ENCODE data around the gene CUL1.

Gene CUL1

DNA sequence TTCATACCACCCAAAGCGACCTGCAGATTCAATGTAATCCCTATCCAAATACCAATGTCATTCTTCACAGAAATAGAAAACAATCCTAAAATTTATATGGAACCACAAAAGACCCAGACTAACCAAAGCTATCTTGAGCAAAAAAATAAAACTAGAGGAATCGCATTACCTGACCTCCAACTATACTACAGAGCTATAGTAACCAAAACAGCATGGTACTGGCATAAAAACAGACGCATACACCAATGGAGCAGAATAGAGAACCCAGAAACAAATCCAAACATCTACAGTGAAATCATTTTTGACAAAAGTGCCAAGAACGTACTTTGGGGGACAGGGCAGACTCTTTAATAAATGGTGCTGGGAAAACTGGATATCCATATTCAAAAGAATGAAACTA is 16.9 kb upstream of the CUL1 start:
- TF ChIP-seq, protein P1, sequence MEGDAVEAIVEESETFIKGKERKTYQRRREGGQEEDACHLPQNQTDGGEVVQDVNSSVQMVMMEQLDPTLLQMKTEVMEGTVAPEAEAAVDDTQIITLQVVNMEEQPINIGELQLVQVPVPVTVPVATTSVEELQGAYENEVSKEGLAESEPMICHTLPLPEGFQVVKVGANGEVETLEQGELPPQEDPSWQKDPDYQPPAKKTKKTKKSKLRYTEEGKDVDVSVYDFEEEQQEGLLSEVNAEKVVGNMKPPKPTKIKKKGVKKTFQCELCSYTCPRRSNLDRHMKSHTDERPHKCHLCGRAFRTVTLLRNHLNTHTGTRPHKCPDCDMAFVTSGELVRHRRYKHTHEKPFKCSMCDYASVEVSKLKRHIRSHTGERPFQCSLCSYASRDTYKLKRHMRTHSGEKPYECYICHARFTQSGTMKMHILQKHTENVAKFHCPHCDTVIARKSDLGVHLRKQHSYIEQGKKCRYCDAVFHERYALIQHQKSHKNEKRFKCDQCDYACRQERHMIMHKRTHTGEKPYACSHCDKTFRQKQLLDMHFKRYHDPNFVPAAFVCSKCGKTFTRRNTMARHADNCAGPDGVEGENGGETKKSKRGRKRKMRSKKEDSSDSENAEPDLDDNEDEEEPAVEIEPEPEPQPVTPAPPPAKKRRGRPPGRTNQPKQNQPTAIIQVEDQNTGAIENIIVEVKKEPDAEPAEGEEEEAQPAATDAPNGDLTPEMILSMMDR (IDR thresholded peaks at IDR 0.05; ENCODE audit: borderline replicate concordance, insufficient read depth, low read depth, low read length), result no peak
- no peak overlapping the region for H3K4me3 ChIP-seq (ENCODE audit: low read depth, low read length)

DNA sequence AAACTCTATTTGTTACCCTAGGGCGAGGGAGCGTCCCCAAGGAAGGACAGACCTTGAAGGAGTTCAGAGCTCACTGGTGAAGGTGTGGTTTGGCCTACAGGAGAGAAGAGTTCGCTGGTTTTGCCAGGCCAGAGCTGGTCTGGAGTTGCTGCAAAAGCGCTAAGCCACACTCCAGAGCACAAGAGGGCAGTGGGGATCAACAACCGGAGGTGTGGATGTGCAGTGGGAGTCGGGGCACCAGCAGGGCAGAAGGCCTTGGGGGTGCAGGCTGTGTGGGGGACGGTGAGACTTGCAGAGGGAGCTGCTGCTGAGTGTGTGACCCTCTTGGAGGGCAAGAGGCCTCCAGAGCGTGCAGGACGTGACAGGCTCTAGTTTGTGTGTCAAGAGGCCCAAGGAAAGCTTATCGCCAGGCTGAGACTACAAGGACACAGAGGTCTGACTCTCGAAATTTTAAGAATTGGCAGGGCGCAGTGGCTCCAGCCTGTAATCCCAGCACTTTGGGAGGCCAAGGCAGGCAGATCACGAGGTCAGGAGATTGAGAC is 14.3 kb upstream of the CUL1 start:
- no peak overlapping the region for H3K4me3 ChIP-seq (ENCODE audit: low read depth, low read length)
- TF ChIP-seq, protein P1 (IDR thresholded peaks at IDR 0.05; ENCODE audit: borderline replicate concordance, insufficient read depth, low read depth, low read length), result no peak

DNA sequence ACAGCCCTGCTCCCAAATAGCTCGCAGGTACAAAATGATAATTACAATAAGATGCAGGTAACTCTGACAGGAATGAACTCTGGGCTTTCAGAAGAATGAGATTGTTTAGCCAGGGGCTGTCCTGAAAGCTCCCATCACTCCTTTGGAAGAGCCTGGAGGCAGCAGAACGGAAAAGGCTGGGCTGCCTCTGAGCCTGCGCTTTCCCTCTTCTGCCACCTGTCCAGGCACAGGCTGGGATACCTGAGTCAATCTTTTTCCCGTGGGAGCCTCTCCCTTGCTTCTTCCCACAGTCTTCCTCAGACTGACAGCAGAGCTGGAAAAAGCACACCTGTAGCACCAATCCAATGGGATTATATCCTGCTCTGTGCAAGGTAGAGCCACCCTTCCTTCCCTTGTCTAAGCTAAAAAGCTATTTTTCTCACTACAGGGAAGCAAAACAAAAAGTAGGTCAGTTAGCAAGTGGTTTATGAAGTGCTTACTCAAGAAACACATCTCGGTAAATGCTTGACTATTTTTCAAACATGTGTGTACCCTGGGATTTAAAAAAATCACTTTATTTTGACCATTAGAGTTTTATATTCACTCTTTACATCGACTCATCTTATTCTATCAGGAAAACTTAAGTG is 12.3 kb upstream of the CUL1 start:
- no peak overlapping the region for H3K4me3 ChIP-seq (ENCODE audit: low read depth, low read length)
- TF ChIP-seq, protein P1 (IDR thresholded peaks at IDR 0.05; ENCODE audit: borderline replicate concordance, insufficient read depth, low read depth, low read length), result no peak

DNA sequence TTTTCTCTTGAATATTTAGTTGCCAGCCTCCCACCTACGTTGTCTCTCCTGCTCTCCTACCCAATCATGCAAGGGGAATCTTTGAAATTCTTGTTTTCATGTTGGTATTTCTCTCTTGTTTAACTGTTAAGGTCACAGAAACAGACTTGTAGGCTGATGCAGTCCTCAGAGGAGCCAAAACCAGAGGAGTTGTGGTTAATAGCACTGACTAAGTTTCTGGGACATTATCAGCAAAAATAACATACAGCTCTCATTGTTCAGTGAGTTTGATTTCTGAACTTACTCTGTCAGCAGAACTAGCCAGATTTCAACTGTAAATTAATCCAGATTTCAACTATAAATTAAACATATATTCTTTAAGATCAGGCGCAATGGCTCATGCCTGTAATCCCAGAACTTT is 11.1 kb upstream of the CUL1 start:
- TF ChIP-seq, protein P1 (IDR thresholded peaks at IDR 0.05; ENCODE audit: borderline replicate concordance, insufficient read depth, low read depth, low read length), result no peak
- H3K4me3 ChIP-seq (ENCODE audit: low read depth, low read length), result no peak overlapping the region

DNA sequence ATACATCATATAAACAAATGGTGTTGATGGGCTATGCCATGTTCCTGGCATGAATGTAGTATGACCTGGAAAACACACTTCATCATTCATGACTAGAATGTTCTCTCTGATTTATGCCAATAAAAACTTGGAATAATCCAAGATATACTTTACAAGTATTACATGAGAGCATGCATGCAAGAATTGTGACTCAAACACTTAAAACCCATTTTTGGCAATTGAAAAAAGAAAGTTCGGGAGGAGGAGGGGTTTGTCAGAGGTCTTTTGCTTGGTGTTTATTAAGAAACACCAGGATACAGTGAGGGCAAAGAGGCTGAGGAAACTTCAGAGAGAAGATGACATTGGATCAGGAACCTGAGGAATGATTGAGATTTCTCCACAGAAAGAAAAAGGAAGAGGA is 10.2 kb upstream of the CUL1 start:
- no peak overlapping the region for H3K4me3 ChIP-seq (ENCODE audit: low read depth, low read length)
- TF ChIP-seq, protein P1 (IDR thresholded peaks at IDR 0.05; ENCODE audit: borderline replicate concordance, insufficient read depth, low read depth, low read length), result no peak

DNA sequence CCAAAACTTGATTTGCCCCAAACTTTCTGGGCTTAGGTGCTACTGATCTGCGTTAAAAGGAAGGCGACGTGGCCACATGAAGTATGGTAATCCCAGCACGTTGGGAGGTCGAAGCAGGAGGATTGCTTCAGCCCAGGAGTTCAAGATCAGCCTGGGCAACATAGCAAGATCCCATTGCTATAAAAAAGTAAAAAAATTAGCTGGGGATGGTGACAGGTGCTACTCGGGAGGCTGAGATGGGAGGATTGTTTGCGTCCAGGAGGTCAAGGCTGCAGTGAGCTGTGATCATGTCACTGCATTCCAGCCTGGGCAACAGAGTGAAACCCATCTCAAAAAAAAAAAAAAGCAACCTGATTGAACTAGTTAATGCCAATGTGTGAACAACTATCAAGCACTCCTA is 5.1 kb upstream of the CUL1 start:
- TF ChIP-seq, protein P1 (IDR thresholded peaks at IDR 0.05; ENCODE audit: borderline replicate concordance, insufficient read depth, low read depth, low read length), result no peak
- H3K4me3 ChIP-seq (ENCODE audit: low read depth, low read length), result no peak overlapping the region

DNA sequence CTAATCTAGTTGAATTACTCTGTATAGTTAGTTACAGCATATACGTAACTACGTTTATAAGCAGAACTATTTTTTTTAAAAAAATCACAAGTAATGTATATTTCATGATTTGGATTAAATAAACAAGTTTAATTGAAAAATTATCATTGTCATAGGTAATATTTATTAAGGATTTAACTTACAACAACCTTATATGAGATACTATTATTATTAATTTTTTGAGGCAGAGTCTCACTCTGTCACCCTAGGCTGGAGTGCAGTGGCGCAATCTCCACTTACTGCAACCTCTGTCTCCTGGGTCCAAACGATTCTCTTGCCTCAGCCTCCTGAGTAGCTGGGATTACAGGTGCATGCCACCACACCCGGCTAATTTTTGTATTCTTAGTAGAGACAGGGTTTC is 4.1 kb upstream of the CUL1 start:
- no peak overlapping the region for H3K4me3 ChIP-seq (ENCODE audit: low read depth, low read length)
- TF ChIP-seq, protein P1 (IDR thresholded peaks at IDR 0.05; ENCODE audit: borderline replicate concordance, insufficient read depth, low read depth, low read length), result no peak

Measured in GM12875 (cell line).